SK-N-MC (cell line): Measurements from ENCODE around the gene LRRC4C.

ENCODE experiments used
- EZH2 ChIP-seq: fragments of 200-600 bp; sonication (generic); IDR thresholded peaks from one replicate; pipeline ENCODE4 v1.6.1; 2017; ENCODE audit warnings: antibody characterized with exemption
- FOXP2 ChIP-seq: optimal IDR thresholded peaks from 2 replicates; pipeline ENCODE3; 2011; ENCODE audit warnings: mild to moderate bottlenecking, moderate library complexity; ENCODE audit not compliant: insufficient read depth; ENCODE audit errors: extremely low read length, control extremely low read depth
- POLR2AphosphoS5 ChIP-seq: IDR thresholded peaks from 2 replicates; pipeline ENCODE4 v1.6.1; 2012; ENCODE audit warnings: mild to moderate bottlenecking, low read depth, low read length, borderline replicate concordance

DNA sequence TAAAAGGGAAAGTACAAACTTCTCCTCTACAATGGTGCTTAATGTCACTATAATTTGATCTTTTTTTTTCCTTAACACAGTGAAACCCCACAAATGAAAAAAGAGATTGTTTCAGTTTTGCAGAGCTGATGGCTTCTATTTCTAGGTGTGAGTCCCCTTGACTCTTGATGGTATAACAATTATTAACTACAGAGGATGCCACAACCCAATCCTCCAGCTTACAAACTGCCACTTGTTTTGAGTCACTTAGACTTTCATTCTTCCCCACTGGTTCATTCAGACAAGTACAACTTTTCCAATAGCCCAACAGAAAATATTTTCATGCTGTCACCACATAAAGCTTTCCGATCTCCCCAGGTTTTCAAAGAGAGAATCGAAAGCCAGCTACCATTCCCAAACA, 812.2 kb downstream of the LRRC4C start:
- no peak for TF ChIP-seq EZH2
- TF ChIP-seq POLR2AphosphoS5, result no peak
- TF ChIP-seq FOXP2, result no peak
